Erythroblast (primary cell): ENCODE results near the gene C1orf210.

ENCODE experiments used
- DNase-seq, 2 experiments: peaks; one replicate each; lab custom pipeline; 2025; lab: John Stamatoyannopoulos, UW
- GATA1 ChIP-seq: IDR thresholded peaks from 2 replicates; pipeline ENCODE4 v1.6.1; 2011; ENCODE audit warnings: low read depth, mild to moderate bottlenecking, control low read depth, low read length, moderate library complexity
- POLR2A ChIP-seq: IDR thresholded peaks from 2 replicates; pipeline ENCODE4 v1.6.1; 2011; ENCODE audit warnings: mild to moderate bottlenecking, low read length

C1orf210 gene

DNA sequence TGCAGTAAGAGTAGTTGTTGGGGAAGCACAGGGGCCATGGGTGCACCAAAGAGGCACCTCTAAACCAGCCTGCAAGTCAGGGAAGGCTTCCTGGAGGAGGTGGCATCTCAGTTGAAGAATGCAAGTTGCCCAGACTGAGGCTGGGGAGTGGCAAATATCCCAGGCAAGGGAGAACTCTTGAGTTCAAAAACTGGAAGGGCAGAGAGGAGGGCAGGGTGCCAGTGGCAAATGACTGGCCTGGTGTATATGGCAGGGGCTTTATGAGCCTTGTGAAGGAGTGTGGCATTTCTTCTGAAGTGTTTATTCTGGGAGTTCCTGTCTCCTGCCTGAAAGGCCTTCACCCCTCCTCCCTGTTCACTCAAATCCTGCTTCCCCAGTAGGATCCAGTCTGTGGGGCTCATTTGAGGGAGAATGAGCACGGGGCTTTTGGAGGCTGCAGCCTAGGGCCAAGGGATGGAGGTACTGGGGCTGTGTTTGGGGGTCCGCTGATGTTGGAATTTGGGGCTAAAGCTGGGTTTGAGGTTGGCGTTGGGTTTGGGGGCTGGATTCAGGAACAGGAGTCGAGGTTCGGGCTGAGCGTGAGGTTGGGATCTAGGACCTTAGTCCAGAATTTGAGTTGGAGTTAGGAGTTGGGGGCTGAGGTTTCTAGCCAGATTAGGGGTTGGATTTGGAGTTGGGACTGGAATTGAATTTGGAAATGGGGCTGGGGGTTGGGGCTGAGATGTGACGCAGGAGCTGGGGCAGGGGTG is 15.6 kb downstream of the C1orf210 start, which contains the start of gene TMEM125:
Gene TMEM125 (plus strand): TSS at position 357 of the 749 bp plus-strand sequence. CDS start 2,740 bp downstream, outside the sequence.
- no peak for TF ChIP-seq POLR2A
- no peak for DNase-seq

DNA sequence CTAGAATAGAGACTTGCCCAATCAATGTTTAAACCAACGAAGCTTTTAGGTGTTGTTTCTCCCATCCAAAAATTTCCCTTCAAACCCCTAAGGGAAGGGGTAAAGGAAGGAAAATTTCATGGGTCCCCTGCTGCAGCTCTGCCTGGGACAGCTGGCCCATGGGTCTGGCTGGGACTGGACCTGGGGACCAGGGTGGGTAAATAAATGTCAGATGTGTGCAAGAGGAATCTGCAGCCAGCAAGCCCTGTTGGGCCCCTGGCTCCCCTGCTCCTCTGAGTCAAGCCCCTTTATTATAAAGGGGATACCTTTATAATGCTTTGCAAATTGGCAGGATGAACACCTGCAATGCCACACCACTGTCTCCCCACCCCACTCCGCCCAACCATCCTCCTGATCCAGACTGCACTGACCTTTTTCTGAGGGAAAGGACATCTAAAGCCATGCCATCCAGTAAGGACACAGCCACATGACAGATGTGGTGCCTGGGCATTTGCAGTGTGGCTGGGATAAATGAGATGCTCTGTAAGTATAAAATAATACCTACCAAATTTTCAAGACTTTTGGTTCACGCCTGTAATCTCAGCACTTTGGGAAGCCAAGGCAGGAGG is 17.5 kb downstream of the C1orf210 start:
- TF ChIP-seq GATA1 = no peak
- no peak for TF ChIP-seq POLR2A
- DNase-seq = no peak

DNA sequence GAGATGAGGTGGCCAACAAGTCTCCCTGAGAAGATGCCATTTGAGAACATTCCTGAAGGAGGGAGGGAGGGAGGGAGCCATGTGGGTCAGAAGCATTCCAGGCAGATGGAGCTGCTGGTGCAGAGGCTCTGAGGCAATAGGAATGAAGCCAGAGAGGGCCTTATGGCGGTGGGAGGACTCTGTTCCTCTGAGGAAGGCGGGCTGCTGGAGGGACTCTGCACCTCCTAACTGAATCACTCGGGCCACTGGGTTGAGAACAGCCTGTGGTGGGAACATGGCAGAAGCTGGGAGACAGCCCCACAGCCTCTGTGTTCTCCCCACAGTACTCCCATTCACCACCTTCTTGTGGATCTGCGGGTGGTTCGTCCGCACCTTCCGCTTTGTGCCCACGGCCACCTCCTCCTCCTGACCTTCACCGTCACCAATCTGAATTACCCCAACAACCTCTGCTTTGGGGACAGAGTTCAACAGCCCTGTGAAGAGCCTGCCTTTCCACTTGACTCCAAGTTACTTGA is 18.0 kb downstream of the C1orf210 start:
- DNase-seq = no peak
- no peak for TF ChIP-seq GATA1
- no peak for TF ChIP-seq POLR2A

DNA sequence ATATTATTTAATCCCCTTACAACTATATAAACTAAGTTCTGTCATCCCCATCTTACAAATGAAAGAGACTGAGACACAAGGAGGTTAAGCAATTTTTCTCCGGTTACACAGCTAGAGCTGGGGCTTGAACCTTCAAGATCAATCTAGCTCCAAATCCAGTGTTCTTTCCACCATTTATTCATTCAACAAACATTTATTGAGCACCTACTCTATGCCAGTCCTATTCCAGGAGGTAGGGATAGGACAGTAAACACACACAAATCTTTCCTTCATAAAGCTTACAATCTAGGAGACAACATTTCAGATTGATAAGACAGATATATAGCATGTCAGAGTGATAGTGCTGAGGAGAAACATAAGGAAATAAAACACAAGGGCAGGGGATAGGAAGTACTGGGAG is 18.5 kb downstream of the C1orf210 start:
- DNase-seq = no peak
- TF ChIP-seq POLR2A = no peak
- TF ChIP-seq GATA1 = no peak

DNA sequence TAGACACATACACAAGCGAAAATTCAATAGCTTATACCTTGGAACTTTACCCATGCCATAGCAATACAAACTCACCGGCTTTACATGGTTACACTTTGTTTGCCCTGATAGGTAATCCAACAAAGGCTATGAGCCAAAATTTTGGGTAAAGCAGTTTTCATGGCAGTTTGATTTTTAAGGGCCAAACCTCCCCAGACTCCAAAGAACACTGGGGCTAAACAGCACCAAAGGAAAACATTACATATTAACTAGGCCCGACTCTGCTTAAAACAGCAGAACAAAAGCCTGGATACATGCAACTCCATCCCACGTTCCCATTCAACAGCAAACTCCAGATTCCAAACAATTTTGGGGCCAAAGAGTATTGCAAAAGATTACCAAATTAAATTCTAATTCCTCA is 19.9 kb downstream of the C1orf210 start:
- DNase-seq = no peak
- TF ChIP-seq POLR2A (no peak), GATA1 (no peak)

DNA sequence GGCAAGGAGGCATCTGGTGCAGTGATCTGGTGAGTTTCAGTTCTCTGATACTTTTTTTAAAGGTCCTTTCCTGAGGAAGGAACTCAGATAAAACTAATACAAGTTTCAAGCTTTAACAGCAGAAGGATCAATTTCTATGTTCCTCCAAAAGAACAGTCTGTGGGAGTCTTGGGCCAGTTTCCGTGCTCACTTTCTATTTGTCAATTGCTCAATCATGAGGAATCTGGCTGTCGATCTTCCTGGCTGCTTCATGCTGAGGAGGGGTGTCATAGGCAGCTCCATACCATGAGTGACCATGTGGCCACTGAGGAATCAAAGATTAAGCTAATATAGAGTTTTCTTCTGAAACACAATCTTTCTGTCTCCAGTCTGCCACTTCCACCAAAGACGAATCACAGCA is 27.0 kb downstream of the C1orf210 start:
- no peak for TF ChIP-seq POLR2A
- no peak for TF ChIP-seq GATA1
- DNase-seq = no peak

DNA sequence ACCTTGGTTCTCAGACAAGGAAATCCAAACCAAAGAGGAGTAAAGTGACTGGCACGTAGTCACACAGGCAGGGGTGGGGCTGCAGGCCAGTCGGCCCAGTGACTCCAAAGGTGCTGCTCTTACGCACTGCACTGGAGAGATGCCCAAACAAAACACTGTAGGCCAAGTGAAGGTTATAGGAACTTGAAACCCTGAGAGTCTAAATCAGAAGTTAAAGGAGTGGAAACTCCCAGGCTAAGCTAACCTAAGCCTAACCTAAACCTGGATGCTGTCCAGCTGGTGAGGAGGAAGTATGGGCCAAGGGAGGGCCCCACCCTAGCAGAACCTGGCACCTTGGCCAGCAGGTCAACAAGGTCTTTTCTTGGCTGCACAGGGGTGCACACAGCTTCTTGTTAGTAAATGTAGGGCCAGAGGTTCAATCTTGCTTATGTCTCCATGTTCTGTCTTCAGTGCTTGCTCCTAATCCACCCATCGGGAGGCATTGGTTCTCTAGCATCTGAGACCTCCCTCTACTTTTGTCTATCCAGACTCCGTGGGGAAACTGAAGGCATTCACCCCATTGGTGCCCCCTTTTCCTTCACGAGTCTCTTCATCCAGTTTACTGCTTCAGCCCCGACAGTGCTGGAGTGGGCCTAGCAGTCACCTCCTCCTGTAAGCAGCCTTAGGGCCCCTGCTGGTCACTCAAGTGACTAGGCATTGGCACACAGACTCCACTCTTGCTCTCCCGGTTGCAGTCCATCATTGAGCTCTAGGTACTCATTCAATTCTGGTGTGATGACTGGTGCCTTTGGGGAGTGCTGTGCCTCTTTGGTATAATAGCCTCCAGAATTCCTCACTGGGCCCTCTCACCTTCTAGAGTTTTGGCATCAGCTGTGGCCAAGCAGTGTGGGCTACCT is 28.5 kb downstream of the C1orf210 start:
- no peak for DNase-seq
- TF ChIP-seq GATA1 (no peak), POLR2A (no peak)

DNA sequence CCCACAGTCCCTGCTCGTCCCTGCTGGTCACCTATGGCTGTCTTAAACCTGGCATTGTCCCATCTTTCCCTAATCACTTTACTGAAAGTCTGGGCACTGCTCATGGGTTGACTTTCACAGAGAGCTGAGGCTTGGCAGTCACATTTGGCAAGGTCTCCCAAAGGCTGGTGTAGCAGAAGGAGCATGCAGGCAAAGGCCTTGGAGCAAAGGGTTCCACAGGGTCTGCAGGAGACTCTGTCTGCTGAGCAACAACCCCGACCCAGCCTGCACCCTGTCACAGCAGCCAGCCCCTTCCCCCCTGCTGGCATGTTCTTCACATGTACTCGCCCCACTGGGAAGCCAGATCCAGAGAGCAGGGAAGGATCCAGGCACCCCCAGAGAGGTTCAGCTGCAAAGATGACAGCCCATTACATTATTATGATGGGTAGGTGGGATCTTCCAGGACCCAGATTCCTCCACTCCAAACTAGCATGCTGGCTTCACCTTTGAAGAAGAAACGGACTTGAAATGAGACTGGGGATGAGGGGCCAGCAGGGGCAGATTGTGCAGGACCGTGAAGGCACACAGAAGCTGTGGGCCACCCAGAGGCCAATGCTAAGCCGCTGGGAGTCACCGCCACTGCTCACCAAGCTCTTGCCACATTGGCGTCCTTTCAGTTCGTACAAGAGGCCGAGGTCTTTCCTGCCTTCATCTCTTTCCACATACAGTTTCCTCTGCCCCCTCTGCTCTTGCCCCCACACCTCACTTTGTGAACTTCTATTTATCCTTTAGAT is 29.8 kb downstream of the C1orf210 start:
- TF ChIP-seq POLR2A = no peak
- TF ChIP-seq GATA1 = no peak
- DNase-seq = no peak

DNA sequence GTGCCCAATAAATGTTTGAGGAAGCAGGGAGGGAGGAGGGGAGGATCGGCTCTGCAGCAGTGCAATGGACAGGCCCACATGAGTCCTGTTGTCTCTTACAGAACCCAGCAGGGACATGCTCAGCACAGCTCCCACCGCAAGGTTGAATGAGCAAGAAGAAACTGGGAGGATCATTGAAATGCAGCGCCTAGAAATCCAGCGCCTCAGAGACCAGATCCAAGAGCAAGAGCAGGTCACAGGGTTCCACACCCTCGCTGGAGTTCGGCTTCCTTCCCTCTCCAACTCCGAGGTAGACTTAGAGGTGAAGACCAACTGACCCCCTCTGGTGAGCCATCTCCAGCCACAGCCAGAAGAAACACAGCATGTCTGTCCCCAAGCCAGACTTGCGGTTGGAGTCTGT is 31.5 kb downstream of the C1orf210 start:
- TF ChIP-seq POLR2A (no peak), GATA1 (no peak)
- DNase-seq = no peak

DNA sequence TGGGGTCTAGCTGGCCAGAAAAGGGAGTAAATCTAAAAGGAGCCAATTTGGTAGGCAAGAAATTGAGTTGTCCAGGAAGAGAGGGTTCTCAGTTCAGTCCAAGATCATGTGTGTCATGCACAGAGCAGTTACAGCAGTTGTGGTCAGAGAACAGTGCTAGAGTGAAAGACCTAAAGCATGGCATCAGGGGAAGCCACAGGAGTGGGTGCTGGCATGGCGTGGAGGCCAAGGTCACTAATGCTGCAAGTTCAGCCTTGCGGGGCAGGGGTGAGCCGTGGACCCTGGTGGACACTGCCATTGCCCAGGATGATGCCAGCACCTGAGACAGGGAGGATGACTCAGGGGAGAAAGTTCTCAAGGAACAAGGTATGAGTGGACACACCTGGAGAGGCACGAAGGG is 32.2 kb downstream of the C1orf210 start:
- no peak for TF ChIP-seq GATA1

DNA sequence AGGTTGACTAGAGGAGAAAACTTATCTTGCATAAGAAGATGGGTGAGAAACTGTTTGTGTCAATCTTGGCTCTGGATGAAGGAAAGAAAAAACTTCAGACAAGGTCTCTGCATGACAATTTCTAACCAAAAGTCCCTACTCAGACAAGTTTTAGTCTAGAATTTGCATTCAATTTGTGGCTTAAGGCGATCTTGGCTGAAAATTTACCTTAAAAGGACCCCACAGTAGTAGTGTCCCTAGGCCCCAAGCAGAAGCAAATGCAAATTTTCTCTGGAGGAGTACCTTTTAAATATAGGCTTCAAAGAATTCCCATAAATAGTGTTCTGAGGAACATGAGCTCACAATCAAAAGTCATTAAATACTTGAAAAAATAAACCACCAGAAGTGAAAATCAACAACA is 33.2 kb downstream of the C1orf210 start:
- TF ChIP-seq GATA1 = no peak
- TF ChIP-seq POLR2A = no peak
- no peak for DNase-seq

More for the DNA sequence above, 32.2 kb downstream of the C1orf210 start:
- DNase-seq = no peak

DNA sequence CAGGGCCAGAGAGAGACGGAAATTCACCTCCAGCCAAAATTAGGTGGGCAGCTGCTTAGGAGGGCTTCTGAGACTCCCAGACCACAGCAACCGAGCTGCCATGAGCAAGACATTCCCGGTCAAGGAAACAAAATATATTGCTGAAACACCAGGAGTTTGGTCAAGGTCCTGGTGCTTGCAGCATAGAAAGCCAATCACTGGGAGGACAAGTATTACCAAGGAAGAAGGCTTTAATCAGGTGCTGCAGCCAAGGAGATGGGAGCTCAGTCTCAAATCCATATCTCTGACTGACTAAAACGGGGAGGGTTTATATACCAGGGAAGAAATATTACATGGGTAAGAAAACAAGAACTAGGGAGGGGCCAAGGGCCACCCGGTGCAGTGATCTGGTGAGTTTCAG is 34.4 kb downstream of the C1orf210 start:
- DNase-seq = no peak
- TF ChIP-seq GATA1 (no peak), POLR2A (no peak)

DNA sequence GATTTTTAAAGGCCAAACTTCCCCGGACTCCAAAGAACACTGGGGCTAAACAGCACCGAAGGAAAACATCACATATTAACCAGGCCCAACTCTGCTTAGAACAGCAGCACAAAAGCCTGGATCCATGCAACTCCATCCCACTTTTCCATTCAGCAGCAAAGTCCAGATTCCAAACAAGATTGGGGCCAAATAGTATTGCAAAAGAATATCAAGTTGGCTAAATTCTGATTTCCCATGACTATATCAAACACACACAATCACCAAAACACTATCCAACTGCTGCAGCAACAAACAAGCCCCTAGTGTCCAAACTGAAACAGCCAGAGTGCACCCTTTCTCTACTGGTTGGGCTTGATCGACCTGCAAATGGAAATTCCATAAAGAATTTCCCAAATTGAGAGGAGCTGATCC is 35.0 kb downstream of the C1orf210 start:
- TF ChIP-seq POLR2A = no peak
- no peak for TF ChIP-seq GATA1
- no peak for DNase-seq
